Fibroblast of mammary gland (primary cell): ENCODE measurements around the gene USP37.

Experiments used
- DNase-seq: peaks from one replicate; pipeline ENCODE4 v3.0.0-alpha.2; 2010; ENCODE audit warnings: low read depth
- H3K4me3 ChIP-seq: 2 replicates; pipeline ENCODE4 v1.5.1; 2011; ENCODE audit warnings: low read depth, mild to moderate bottlenecking, low read length, moderate library complexity; ENCODE audit not compliant: control insufficient read depth
- TF ChIP-seq, protein P1 (sequence below): conservative IDR thresholded peaks from 2 replicates; pipeline ENCODE4 v1.5.1; 2011; ENCODE audit warnings: low read depth, low read length, inconsistent platforms; ENCODE audit not compliant: control insufficient read depth, insufficient read depth

USP37 gene

DNA sequence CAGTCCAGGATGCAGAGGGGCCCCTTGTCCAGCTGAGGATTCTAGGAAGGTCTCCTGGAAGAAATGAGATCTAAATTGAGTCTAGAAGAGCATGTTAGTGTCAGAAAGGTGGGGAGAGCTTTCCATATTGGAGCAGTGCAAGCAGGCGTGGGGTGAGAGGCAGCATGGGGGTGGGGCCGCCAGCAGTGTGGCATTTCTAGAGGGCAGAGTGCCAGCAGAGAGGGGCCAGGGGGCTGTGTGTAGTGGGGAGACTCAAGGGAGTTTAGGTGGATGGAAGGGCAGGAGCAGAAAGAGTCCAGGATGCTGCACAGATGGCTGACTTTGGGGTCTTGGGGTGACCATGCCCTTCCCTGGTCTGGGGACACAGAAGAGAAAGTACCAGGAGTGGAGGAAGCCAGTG lies 147.1 kb downstream of the USP37 start:
- H3K4me3 ChIP-seq = no peak overlapping the region
- DNase-seq = no peak
- TF ChIP-seq, protein P1, sequence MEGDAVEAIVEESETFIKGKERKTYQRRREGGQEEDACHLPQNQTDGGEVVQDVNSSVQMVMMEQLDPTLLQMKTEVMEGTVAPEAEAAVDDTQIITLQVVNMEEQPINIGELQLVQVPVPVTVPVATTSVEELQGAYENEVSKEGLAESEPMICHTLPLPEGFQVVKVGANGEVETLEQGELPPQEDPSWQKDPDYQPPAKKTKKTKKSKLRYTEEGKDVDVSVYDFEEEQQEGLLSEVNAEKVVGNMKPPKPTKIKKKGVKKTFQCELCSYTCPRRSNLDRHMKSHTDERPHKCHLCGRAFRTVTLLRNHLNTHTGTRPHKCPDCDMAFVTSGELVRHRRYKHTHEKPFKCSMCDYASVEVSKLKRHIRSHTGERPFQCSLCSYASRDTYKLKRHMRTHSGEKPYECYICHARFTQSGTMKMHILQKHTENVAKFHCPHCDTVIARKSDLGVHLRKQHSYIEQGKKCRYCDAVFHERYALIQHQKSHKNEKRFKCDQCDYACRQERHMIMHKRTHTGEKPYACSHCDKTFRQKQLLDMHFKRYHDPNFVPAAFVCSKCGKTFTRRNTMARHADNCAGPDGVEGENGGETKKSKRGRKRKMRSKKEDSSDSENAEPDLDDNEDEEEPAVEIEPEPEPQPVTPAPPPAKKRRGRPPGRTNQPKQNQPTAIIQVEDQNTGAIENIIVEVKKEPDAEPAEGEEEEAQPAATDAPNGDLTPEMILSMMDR = no peak

DNA sequence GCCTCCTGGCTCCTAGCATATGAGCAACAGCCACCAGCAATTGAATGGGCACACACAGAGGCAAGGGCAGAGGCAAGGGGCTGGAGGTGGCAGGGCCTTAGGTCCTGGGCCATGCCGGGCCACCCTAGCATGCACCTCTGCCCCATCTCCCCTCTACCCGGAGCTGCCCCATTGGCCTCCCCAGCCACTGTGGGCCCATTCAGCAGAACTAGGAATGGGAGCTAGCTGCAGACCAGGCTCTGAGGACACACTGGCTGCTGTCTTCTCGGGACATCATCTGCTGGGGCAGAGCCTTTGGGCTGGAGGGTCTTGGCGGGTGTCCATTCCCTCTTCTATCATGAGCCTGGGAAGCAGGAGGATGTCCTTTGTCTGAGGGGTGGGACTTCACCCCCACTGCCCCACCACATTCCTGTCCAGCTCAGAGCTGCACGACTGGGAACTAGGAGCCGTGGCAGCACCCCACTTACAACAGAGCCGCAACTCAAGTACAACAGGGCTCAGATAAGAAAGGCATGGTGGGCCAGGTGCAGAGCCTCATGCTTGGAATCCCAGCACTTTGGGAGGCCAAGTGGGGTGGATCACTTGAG lies 148.4 kb downstream of the USP37 start:
- no peak for DNase-seq
- TF ChIP-seq, protein P1 = no peak
- H3K4me3 ChIP-seq = no peak overlapping the region

DNA sequence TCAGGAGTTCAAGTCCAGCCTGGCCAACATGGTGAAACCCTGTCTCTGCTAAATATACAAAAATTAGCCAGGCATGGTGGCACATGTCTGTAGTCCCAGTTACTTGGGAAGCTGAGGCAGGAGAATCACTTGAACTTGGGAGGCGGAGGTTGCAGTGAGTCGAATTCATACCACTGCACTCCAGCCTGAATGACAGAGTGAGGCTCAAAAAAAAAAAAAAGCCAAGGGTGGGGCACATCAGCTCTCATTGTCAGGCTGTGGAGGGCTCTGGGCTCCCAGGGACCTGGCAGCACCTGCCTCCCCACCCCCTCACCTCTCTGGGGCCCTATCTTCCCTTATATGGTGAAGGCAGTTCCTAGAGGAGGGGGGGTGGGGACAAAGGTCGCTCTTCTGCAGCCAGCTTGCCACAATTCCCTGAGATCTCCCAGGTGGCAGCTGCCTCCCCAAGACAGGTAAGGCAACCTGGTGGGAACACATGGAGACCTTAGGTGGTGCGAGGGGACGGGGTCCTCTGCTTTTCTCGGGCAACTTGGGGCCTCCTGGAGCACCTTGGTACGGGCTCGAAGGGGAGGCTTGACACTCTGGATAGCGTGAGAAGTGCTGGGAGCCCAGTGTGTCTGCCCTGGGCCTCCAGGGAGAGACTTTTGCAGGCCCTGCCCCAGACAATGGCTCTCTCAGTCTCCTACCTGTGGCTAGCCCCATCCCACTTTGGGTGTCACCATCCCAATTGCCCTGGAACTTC lies 149.3 kb downstream of the USP37 start, which contains the start of gene VIL1:
Gene VIL1, plus strand, starts transcription at position 407 of the 742 bp plus-strand sequence. CDS start 4,656 bp downstream, outside the sequence.
- no peak for DNase-seq
- TF ChIP-seq, protein P1 = no peak
- H3K4me3 ChIP-seq = no peak within 1 kb of the TSS

DNA sequence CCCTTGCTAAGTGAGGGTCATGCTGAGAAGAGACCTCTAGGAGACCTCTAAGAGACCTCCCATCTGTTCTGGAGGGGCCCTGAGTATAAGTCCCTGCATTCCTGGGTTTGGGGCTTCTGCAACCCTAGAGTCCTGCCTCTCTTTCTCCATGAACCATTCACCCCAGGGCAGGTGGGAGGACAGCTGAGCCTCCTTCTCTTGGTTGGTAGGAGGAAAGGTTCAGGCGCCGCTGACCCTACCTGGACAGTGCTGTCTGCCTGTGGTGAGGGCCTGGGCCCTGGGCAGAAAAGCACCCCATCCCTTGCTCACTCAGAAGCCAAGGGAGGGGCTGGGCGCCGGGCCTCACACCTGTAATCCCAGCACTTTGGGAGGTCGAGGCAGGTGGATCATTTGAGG lies 149.8 kb downstream of the USP37 start:
- no peak overlapping the region for H3K4me3 ChIP-seq
- TF ChIP-seq, protein P1 = no peak
- no peak for DNase-seq

DNA sequence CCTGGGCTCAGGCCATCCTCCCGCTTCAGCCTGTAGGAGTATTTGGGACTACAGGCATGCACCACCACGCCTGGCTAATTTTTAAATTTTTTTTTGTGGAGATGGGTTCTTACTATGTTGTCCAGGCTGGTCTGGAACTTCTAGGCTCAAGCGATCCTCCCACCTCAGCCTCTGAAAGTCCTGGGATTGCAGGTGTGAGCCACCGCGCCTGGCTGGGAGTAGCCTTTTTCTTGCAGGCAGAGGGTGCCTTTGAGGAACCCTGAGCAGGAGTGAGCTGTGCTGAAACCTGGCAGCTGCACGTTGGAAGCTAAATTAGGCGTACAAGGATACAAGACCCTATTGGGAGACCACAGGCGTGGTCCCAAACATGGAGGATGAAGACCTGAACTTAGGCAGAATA lies 160.4 kb downstream of the USP37 start:
- no peak overlapping the region for H3K4me3 ChIP-seq
- TF ChIP-seq, protein P1 = no peak
- DNase-seq = no peak

DNA sequence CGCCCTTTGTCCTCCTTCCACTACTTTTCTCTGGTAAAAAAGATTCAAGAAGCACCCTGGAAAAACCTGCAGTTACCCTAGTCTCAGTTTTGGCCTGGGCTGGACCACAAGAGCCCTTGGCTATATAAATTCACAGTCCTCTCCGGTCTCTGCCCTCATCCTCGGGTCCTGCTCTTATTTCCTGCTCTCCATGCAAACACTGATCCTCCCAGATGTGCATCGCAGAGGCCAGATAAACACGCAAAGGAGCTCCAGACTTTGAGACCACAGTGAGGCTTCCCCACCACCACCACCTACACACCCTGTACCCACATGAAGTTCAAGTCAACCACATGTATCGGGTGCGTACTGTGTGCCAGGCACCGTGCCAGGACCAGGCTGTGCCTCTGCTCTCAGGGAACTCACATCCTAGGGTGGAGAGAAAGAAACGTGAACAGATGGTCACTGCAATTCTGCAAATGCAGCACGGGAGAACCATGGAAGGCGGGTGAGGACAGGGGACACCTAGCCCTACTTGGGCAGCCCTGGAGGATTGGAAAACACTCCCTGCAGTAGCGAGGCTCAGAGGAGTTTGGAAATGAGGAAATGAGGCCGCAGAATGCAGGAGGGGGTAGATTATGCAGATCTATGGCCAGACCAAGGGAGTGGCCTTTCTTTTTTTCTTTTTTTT lies 161.1 kb downstream of the USP37 start:
- TF ChIP-seq, protein P1 = no peak
- H3K4me3 ChIP-seq = peak overlapping the region; percentile 49
- DNase-seq = peak; percentile 77
